Fibroblast of villous mesenchyme (primary cell): ENCODE data around the gene SLC5A11. TPM values are rescaled to one million over a fixed set of nuclear protein-coding genes. Genes with fewer than 3 reads are reported as not detected.

Experiments
- DNase-seq: peaks from one replicate; pipeline ENCODE4 v3.0.0-alpha.2; 2010; ENCODE audit warnings: low read depth
- H3K4me3 ChIP-seq: 2 replicates; pipeline ENCODE4 v1.5.1; 2011; ENCODE audit warnings: low read depth, mild to moderate bottlenecking, low read length
- CTCF ChIP-seq: IDR thresholded peaks from 2 replicates; pipeline ENCODE4 v1.5.1; 2012; ENCODE audit warnings: low read depth, mild to moderate bottlenecking, low read length; ENCODE audit not compliant: insufficient read depth
- total RNA-seq: library from RNA; depleted of rRNA; stranded (reverse); fragments of >200 nt; gene quantifications from 2 replicates; pipeline ENCODE4 v1.2.3, GENCODE V29; 2012

The SLC5A11 gene
- total RNA-seq, 1 donor: not detected

GRCh38 chr16:24917891-24918290 lies 72.1 kb downstream of the SLC5A11 start:
- DNase-seq: no peak
- no peak overlapping the region for H3K4me3 ChIP-seq
- no peak for TF ChIP-seq CTCF

GRCh38 chr16:24918641-24919040 lies 72.9 kb downstream of the SLC5A11 start:
- no peak overlapping the region for H3K4me3 ChIP-seq
- no peak for DNase-seq
- no peak for TF ChIP-seq CTCF

- no peak for DNase-seq
- H3K4me3 ChIP-seq: no peak overlapping the region
- no peak for TF ChIP-seq CTCF
These were observed 73.8 kb downstream of the SLC5A11 start for GRCh38 chr16:24919536-24919935.

GRCh38 chr16:24920568-24920967 lies 74.8 kb downstream of the SLC5A11 start:
- DNase-seq: no peak
- H3K4me3 ChIP-seq: no peak overlapping the region
- no peak for TF ChIP-seq CTCF

GRCh38 chr16:24921229-24921628 lies 75.5 kb downstream of the SLC5A11 start:
- DNase-seq: no peak
- no peak for TF ChIP-seq CTCF
- H3K4me3 ChIP-seq: no peak overlapping the region

GRCh38 chr16:24925163-24925562 lies 79.4 kb downstream of the SLC5A11 start:
- DNase-seq: no peak
- TF ChIP-seq CTCF: no peak
- H3K4me3 ChIP-seq: no peak overlapping the region

GRCh38 chr16:24929409-24929808 lies 83.6 kb downstream of the SLC5A11 start:
- H3K4me3 ChIP-seq: no peak overlapping the region
- DNase-seq: no peak
- no peak for TF ChIP-seq CTCF
